ENCODE results near the gene LMAN1L. TPM values are rescaled to one million over a fixed set of nuclear protein-coding genes. Genes with fewer than 3 reads are reported as not detected.

Gene LMAN1L
- total and polyA plus RNA-seq, 2 experiments from 2014 or later: not detected

DNA sequence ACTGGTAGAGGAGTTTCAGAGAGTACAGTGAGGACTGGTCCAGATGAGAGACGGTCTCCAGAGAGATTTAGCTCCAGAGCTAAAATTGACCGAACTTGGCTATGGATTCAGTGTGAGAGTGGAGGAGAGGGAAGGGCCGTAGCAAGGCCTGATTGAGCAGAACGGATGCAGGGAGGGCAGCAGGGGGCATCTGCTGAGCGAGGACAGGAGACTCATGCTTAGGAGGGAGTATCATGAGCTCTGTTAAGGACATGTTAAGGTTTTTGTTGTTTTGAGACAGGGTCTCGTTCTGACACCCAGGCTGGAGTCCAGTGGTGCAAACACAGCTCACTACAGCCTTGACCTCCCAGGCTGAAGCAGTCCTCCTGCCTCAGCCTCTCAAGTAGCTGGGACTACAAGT is 7.7 kb upstream of the LMAN1L start:
- Histone ChIP-seq H2AFZ (no peak overlapping the region), H3K36me3 (ENCODE audit: low read depth) (0 out of 2 replicates have a peak, but pooled peaks cover 5% of the 10 kb centered on the region), H3K79me2 (ENCODE audit: insufficient read depth) (no peaks in the 10 kb centered on the region), H3K27ac (no peak overlapping the region), H4K20me1 (ENCODE audit: insufficient read depth) (no peaks in the 10 kb centered on the region), H3K9me2 (ENCODE audit: insufficient read depth) (no peaks in the 10 kb centered on the region), H3K4me1 (ENCODE audit: insufficient read depth) (no peaks in the 10 kb centered on the region), H3K4me2 (ENCODE audit: unreplicated experiment) (no peak overlapping the region), H3K9me3 (ENCODE audit: low read depth) (no peaks in the 10 kb centered on the region), H3K4me3 (no peak overlapping the region), H3F3A (ENCODE audit: insufficient read depth) (no peaks in the 10 kb centered on the region), H3K27me3 (replicated peaks; ENCODE audit: insufficient read depth) (no peaks in the 10 kb centered on the region), H3K9ac (no peak overlapping the region)
- no peak for DNase-seq
- WGBS, 2 experiments (ENCODE audit: low coverage in 1 of 2, low lambda C conversion rate in 2 of 2, missing lambda C conversion rate in 2 of 2): 81 to 86% methylated on average over 6 of the region's 6 CpGs
- in situ Hi-C loops (cut with MboI): no loop called here
- TF ChIP-seq EZH2phosphoT487 (IDR thresholded peaks at IDR 0.05; ENCODE audit: insufficient read depth, low read depth): no peak
- no peak for TF ChIP-seq EZH2 (IDR thresholded peaks at IDR 0.05; ENCODE audit: insufficient read depth, poor library complexity, severe bottlenecking)

GRCh38 chr15:74807282-74807681 is 5.4 kb upstream of the LMAN1L start:
- in situ Hi-C loops (cut with MboI): no loop called here
- 54 to 58% methylated on average over 5 of the region's 5 CpGs for WGBS, 2 experiments (ENCODE audit: low coverage in 1 of 2, low lambda C conversion rate in 2 of 2, missing lambda C conversion rate in 2 of 2)
- no peak for DNase-seq

DNA sequence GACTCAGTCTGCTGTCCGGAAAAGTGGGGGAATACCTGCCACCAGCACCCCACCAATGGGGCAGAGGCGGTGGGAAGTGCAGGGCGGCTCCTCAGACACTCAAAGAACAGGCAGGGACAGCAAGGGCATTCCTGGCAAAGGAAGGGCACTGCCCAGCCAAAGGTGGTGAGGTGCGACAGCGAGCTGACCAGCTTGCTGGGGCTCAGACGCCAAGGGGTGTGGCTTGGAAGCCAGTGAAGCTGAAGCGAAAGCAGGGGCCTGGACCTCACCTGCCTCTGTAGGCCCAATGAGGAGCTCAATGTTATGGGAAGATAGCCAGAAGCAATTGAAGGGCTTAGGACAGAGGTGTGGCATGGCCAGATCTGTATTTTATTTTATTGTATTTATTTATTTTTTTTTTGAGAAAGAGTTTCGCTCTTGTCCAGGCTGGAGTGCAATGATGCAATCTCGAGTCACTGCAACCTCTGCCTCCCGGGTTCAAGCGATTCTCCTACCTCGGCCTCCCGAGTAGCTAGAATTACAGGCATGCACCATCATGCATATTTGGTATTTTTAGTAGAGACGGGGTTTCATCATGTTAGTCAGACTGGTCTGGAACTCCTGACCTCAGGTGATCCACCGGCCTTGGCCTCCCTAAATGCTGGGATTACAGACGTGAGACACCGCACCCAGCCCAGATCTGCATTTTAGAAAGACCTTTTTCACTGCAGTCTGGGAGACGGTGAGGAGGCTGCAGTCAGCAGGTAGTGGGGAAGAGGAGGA is 4.4 kb upstream of the LMAN1L start:
- Histone ChIP-seq H3K9ac (no peak overlapping the region), H3K79me2 (ENCODE audit: insufficient read depth) (no peaks in the 10 kb centered on the region), H3K27ac (no peak overlapping the region), H3F3A (ENCODE audit: insufficient read depth) (no peaks in the 10 kb centered on the region), H4K20me1 (ENCODE audit: insufficient read depth) (no peaks in the 10 kb centered on the region), H3K9me3 (ENCODE audit: low read depth) (no peaks in the 10 kb centered on the region), H3K27me3 (replicated peaks; ENCODE audit: insufficient read depth) (no peaks in the 10 kb centered on the region), H3K4me2 (ENCODE audit: unreplicated experiment) (no peak overlapping the region), H3K9me2 (ENCODE audit: insufficient read depth) (no peaks in the 10 kb centered on the region), H2AFZ (no peak overlapping the region), H3K4me1 (ENCODE audit: insufficient read depth) (no peaks in the 10 kb centered on the region), H3K36me3 (ENCODE audit: low read depth) (0 out of 2 replicates have a peak, but pooled peaks cover 5% of the 10 kb centered on the region), H3K4me3 (no peak overlapping the region)
- no peak for DNase-seq
- TF ChIP-seq EZH2phosphoT487 (IDR thresholded peaks at IDR 0.05; ENCODE audit: insufficient read depth, low read depth) (no peak), EZH2 (IDR thresholded peaks at IDR 0.05; ENCODE audit: insufficient read depth, poor library complexity, severe bottlenecking) (no peak)
- in situ Hi-C loops (cut with MboI): no loop called here
- WGBS, 2 experiments (ENCODE audit: low coverage in 1 of 2, low lambda C conversion rate in 2 of 2, missing lambda C conversion rate in 2 of 2): 74% methylated on average over 18 of the region's 18 CpGs

More at GRCh38 chr15:74807282-74807681, 5.4 kb upstream of the LMAN1L start:
- no peaks in the 10 kb centered on the region for H3K79me2 ChIP-seq (ENCODE audit: insufficient read depth)
- 0 out of 2 replicates have a peak, but pooled peaks cover 5% of the 10 kb centered on the region for H3K36me3 ChIP-seq (ENCODE audit: low read depth)
- TF ChIP-seq EZH2phosphoT487 (IDR thresholded peaks at IDR 0.05; ENCODE audit: insufficient read depth, low read depth): no peak
- TF ChIP-seq EZH2 (IDR thresholded peaks at IDR 0.05; ENCODE audit: insufficient read depth, poor library complexity, severe bottlenecking): no peak
- no peaks in the 10 kb centered on the region for H3K4me1 ChIP-seq (ENCODE audit: insufficient read depth)
- no peaks in the 10 kb centered on the region for H3K9me3 ChIP-seq (ENCODE audit: low read depth)
- H3K27me3 ChIP-seq (replicated peaks; ENCODE audit: insufficient read depth): no peaks in the 10 kb centered on the region
- no peak overlapping the region for H3K4me3 ChIP-seq
- no peak overlapping the region for H3K4me2 ChIP-seq (ENCODE audit: unreplicated experiment)
- no peak overlapping the region for H3K9ac ChIP-seq
- H3K9me2 ChIP-seq (ENCODE audit: insufficient read depth): no peaks in the 10 kb centered on the region
- H3F3A ChIP-seq (ENCODE audit: insufficient read depth): no peaks in the 10 kb centered on the region
- no peak overlapping the region for H2AFZ ChIP-seq
- no peak overlapping the region for H3K27ac ChIP-seq
- no peaks in the 10 kb centered on the region for H4K20me1 ChIP-seq (ENCODE audit: insufficient read depth)

DNA sequence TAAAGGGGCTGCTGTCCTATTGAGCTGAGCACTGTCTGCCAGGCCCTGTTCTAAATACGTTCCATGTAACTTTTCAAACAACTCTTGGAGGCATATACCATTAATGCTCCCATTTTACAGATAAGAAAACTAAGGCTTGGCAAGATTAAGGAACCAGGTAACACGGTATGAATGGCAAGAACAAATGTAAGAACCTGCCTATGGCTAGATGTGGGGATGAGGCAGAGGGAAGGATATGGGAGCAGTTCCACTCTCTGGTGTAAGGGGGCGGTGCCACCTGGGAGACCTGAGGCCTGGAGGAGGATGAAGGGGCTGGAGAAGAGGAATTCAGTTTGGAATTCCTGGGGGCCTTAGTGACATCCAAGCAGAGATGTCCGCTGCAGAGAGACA is 3.8 kb upstream of the LMAN1L start:
- TF ChIP-seq EZH2 (IDR thresholded peaks at IDR 0.05; ENCODE audit: insufficient read depth, poor library complexity, severe bottlenecking) (no peak), EZH2phosphoT487 (IDR thresholded peaks at IDR 0.05; ENCODE audit: insufficient read depth, low read depth) (no peak)
- no peaks in the 10 kb centered on the region for H3K9me3 ChIP-seq (ENCODE audit: low read depth)
- H3K4me1 ChIP-seq (ENCODE audit: insufficient read depth): no peaks in the 10 kb centered on the region
- no peak overlapping the region for H3K4me3 ChIP-seq
- in situ Hi-C loops (cut with MboI): no loop called here
- H2AFZ ChIP-seq: no peak overlapping the region
- 57 to 59% methylated on average over 4 of the region's 4 CpGs for WGBS, 2 experiments (ENCODE audit: low coverage in 1 of 2, low lambda C conversion rate in 2 of 2, missing lambda C conversion rate in 2 of 2)
- no peaks in the 10 kb centered on the region for H3K79me2 ChIP-seq (ENCODE audit: insufficient read depth)
- no peak overlapping the region for H3K9ac ChIP-seq
- H3K36me3 ChIP-seq (ENCODE audit: low read depth): 0 out of 2 replicates have a peak, but pooled peaks cover 5% of the 10 kb centered on the region
- no peaks in the 10 kb centered on the region for H4K20me1 ChIP-seq (ENCODE audit: insufficient read depth)
- H3K4me2 ChIP-seq (ENCODE audit: unreplicated experiment): no peak overlapping the region
- no peaks in the 10 kb centered on the region for H3F3A ChIP-seq (ENCODE audit: insufficient read depth)
- no peak for DNase-seq
- no peaks in the 10 kb centered on the region for H3K27me3 ChIP-seq (replicated peaks; ENCODE audit: insufficient read depth)
- H3K27ac ChIP-seq: no peak overlapping the region
- no peaks in the 10 kb centered on the region for H3K9me2 ChIP-seq (ENCODE audit: insufficient read depth)

Measured in GM23248 (cell line).